Measurements from ENCODE around the gene PRSS22.

The PRSS22 gene

DNA sequence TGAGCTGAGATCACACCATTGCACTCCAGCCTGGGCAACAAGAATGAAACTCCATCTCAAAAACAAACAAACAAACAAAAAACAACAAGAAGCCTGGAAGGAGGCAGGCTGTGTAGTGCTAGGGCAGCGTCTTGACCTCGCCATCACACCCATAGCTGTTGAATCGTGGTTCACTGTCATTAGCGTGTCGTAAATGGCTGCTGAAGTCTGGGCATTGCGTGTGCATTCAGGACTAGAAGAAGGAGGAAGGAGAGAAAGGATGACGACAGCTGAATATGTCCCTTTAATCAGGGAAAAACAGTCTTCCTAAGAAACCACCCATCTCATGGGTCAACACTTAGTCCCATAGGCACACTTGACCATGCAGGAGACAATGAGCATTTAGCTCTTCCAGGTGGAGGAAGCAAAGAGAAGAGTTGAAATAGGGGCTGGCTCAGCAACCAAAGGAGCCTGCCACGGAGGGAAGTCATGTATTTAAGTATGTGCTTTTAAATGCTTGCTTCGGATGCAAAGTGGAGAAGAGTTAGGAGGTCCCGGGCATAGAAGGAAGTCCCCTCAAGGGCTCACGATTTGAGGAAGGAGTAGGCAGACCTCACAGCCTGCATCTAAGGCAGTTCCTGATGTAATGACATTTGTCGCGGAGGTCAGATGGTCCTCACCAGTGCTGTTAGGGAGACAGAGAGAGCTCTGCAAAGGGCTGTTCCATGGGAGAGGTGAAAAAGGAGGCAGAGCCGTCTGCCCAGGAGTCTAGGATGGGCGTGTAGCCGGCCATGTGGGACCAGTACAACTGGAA, 8.8 kb downstream of the PRSS22 start:
- no peak for DNase-seq

DNA sequence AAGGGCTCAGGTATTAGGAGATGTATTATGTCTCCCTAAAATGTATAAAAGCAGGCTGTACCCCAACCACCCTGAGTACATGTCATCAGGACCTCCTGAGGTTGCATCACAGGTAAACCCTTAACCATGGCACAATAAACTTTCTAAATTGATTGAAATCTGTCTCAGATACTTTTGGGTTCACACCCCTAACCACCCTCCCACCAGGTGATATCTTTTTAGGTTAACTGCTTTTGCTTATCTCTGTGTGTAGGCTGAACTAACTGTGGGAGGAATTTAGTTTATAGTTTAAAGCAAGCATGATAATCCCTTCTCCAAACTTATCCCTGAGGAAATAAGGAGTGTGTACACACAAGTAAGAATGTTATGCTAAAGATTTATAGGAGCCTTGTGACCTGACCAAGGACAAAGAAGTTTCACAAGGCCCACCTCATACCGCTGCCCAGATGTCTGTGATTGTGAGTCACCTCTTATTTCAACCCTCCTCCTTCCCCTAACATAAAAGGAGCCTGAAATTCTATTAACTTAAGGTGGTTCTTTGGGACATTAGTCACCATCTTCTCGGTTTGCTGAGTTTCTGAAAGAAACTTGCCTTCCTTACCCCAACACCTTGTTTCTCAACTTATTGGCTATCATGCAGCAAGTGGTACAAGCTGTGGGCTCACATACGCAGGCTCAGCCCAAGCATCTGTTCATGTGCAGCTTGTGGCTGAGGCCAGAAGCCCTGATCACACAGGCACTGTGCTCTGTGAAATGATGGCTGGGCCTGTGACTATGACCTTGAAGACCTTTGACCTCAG, 11.3 kb downstream of the PRSS22 start:
- DNase-seq, result no peak

GRCh38 chr16:2845116-2845515, 12.9 kb downstream of the PRSS22 start:
- DNase-seq, result no peak

- no peak for DNase-seq
Measured at GRCh38 chr16:2843526-2843925, 14.4 kb downstream of the PRSS22 start.

GRCh38 chr16:2842340-2843000, 15.5 kb downstream of the PRSS22 start:
- DNase-seq, result peak; percentile 40

DNA sequence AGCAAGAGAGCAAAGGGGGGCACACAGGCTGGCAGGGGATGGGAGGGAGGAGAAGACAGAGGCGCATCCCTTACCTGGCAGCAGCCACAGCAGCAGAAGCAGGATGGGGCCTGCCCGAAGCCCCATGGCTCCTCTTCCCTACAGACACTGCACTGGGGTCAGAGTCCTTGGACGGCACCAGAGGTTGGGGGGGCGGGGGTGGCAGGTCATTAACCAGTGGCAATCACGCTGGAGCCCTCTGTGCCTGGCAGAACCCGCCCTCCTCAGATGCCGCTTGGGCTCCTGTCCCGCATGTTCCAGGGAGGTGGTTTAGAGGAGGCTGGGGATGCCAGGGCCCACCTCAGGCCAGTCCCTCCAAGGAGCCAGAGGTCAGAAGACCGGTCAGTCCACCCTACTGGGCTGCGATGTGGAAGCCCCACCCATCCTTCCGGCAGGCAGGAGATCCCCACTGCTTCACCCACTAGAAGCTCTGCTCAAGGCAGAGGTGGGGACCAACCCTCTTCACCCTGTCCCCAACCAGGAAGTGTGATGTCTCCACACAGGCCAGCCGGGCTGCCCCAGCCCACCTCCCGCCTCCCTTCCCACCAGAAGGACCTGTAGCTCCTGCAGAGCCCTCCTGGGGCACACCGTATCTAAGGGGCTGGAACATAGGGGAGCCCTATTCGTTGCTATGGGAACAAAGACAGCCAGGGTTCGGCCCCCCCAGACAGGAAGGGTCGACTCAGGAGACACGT, 16.2 kb downstream of the PRSS22 start:
- no peak for DNase-seq

DNA sequence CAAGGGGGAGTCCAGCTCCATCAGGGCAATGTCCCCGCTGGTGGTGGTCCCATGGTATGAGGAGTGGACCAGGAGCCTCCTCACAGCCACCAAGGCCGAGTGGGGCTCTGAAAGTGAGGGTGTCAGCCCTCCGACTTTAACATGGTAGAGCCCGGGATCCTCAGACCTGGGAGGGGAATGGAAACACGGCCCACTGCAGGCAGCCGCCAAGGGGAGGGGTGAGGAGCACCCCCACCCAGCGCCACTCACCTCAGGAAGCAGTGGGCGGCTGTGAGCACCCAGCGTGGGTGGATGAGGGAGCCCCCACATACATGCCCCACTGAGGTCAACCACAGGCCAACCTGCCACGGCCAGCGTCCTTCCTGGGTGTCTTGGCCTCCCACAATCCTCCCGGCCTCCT, 17.1 kb downstream of the PRSS22 start:
- DNase-seq, result no peak

- DNase-seq, result no peak
Measured at GRCh38 chr16:2839650-2840450, 18.1 kb downstream of the PRSS22 start.

DNA sequence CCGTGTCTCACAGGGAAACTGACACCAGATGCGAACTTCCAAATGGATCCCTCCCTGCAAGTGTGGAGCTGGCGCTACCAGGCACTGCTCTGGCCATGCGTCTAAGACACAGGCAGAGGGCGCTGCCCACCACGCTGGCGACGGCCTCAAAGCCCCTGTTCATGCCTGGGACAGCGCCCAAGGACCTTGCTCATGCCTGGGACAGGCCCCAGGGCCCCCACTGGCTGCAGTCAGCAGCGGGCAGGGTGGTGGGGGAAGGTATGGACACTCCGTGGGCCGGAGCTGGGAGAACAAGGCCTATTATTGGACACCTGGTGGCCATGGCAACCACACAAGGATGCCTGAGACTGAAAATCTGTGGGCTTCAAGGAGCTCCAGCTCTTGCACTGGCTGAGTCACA, 19.0 kb downstream of the PRSS22 start:
- peak; percentile 30 for DNase-seq

DNA sequence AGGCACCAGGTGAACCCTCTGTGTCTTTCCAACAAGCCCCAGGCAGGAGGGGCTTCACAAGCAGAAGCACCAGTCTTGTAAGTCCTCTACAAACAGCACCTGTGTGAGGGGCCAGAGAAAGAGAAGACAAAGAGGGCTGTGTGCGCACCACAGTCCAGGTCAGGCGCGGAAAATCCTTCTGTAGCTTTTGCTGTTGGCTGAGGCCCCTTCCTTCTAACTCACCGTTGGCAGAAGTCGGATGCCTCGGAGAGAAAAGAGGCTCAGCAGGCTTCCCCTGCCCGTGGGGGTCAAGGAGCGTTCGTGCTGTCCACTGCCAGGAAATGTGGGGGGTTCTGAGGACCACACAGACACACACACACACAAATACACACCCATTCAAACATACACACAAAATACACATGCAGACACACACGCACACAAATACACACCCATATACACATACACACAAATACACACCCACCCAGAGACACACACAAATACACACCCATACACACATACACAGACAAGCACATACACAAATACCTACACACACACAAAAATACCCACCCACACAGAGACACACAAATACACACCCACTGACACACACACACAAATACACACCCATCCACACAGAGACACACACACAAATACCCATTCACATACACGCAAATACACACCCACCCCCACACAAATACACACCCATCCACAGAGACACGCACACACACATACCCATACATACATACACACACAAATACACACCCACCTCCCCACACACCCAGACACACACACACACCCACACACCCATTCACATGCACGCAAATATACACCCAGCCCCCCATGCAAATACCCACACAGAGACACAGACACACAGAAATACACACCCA, 21.1 kb downstream of the PRSS22 start:
- DNase-seq, result no peak

- no peak for DNase-seq
Measured at GRCh38 chr16:2835638-2836493, 22.1 kb downstream of the PRSS22 start.

GRCh38 chr16:2834968-2835367, 23.0 kb downstream of the PRSS22 start:
- DNase-seq, result no peak

DNA sequence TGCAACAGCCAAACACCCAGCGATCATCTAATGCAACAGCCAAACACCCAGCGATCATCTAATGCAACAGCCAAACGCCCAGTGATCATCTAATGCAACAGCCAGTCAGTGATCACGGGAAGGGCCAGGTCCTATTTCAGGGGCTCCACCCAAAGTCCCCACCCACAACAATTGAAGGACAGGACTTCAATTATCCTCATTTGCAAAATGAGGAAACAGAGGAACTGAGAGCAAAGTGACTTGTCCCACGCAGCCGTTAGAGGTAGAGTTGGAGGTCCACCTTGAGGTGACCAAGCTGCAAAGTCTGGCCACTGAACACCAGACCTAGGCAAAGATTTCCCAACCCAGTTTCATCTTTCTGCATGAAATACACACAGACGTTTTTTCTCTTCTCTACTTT, 24.2 kb downstream of the PRSS22 start:
- DNase-seq, result no peak

GRCh38 chr16:2831203-2831602, 26.8 kb downstream of the PRSS22 start:
- no peak for DNase-seq

DNA sequence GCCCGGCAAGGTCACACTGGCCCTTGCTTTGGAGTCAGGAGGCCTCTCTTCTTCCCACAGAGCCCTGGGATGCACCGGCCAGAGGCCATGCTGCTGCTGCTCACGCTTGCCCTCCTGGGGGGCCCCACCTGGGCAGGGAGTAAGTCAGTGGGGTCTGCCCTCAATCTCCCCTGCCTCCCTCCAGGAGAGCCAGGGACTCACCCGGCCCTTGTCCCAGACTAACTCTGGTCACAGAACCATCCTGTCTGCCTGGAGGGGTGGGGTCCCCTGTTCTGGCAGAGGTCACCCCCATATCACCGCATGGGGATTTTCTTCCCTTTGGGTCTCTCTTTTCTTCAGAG, 27.6 kb downstream of the PRSS22 start:
- DNase-seq, result no peak

DNA sequence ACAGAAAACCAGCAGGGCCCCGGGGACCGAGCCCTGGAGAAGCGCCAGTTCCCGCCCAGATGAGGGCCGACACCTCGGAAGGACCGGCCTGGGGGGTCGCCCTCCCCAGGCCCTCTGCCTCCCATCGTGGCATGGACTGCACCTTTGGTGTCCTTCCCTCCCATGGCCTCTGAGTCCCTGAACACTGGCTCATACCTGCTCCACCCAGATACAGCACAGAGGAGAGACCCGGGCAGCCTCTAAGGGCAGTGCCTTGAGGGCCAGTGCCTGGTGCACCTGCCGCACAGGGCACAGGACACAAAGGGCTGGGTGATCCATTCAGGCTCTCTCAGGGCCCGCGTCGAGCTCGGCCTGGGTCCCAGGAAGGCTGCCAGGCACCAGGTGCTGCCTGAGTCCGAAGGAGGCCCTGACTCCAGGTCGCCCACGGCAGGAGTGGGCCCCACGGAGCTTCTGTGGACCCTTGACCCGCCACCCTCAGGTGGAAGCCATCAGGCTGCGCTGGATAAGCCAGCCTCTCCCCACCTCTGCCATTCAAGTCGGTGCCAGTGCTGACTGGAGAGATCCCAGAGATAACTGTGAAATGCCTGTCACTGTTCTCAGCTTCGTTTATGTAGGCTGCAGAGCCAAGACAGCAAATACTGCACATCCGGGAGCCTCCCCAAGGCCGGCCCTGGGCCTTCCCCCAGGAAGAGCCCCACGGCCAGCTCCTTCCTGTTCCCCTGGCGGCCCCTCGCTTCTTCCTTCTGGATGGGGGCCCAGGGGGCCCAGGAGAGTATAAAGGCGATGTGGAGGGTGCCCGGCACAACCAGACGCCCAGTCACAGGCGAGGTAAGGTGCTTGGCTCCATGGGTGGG, 28.2 kb downstream of the PRSS22 start, which contains the start of gene ZG16B:
TSS of gene ZG16B (plus strand) at position 803 of the 854 bp plus-strand sequence. CDS start 139 bp downstream, outside the sequence.
- DNase-seq, result no peak

DNA sequence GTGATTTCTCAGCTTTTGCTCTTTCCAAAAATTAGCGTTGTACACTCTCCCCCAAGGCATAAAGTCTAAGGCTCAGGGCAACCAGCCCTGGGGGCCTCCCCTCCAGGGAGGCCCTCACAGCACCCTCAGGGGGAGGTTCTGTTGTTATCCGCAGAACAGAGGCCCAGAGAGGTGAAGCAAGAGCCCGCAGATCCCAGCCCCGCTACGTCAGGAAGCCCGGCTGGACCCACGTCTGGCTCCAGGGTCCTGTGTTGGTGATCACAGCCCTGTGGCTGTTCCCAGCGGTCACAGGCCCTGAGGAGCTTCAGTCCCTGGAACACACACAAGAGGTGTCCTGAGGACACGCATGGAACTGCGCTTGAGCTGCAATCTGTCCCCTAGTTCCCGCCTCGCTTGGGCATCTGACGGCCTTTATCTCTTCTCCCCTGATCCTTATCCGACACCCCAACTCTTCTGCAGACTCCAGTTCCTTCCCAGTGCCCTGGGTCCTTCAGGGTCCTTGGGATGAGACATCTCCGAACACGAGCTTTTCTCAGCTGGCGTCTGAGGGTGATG, 29.0 kb downstream of the PRSS22 start:
- DNase-seq, result no peak

DNA sequence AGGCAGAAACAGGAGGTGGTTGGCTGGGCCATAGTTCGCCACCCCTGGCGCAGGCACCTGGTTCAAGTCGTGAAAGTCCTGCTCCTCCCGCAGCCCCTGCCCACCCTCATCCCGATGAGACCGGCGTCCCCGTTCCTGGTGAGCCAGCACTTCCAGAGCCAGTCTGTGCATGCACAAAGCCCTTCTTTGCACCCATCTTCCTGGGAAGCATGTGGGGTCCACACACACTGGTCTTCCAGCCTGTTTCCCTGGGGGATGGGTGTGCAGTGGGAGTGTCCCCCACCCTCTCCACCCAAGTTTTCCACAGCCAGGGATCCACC, 29.5 kb downstream of the PRSS22 start:
- DNase-seq, result no peak
